HEK293T (cell line): ENCODE measurements around the gene RAB11FIP4.

Experiments
- ELF4 ChIP-seq: fragments of 450-650 bp; IDR thresholded peaks from 2 replicates; pipeline ENCODE4 v1.6.1; 2017; ENCODE audit warnings: antibody characterized with exemption
- FOXM1 ChIP-seq: fragments of 450-650 bp; IDR thresholded peaks from 2 replicates; pipeline ENCODE4 v1.6.1; 2017; ENCODE audit warnings: mild to moderate bottlenecking, borderline replicate concordance
- SP1 ChIP-seq: fragments of 450-650 bp; IDR thresholded peaks from 2 replicates; pipeline ENCODE4 v1.6.1; 2017

DNA sequence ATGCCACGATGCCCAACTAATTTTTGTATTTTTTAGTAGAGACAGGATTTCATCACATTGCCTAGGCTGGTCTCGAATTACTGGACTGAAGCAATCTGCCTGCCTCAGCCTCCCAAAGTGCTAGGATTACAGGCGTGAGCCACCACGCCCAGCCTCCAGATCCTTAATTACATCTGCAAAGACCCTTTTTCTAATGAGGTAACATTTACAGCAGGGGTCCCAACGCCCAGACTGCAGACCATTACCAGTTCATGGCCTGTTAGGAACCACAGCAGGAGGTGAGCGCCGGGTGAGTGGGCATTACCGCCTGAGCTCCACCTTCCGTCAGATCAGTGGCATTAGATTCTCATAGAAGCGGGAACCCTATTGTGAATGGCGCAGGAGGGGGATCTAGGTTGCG is 4.0 kb upstream of the RAB11FIP4 start:
- TF ChIP-seq SP1 (no peak), FOXM1 (no peak), ELF4 (no peak)
